ENCODE results near the gene TUBA8.

DNA sequence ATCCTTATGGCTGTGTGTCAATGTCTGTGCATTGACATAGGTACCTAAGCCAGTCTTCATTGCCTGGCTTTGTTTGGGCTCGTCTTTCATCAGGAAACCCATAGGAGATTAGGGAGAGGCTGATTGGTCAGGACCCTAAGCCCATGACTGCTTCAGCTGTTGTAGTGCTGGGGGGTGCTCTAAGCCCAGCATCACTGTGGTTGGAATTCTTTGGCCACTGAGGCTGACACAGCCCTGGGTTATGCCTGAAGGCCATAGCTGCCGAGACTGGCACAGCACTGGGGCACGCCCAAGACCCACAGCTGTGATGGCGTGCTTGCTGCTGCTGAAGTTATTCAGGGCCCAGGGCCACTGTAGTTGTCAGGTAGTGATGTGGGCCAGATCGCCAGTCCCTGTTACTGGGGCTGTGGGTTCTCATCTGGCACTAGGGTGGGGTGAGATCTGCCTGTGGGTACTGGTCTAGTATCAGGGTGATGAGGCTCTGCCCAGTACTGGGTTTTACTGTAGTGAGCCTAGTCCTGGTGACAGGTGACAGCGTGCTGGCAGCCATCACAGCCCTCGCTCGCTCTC is 44.3 kb downstream of the TUBA8 start:
- TF ChIP-seq, protein P1, sequence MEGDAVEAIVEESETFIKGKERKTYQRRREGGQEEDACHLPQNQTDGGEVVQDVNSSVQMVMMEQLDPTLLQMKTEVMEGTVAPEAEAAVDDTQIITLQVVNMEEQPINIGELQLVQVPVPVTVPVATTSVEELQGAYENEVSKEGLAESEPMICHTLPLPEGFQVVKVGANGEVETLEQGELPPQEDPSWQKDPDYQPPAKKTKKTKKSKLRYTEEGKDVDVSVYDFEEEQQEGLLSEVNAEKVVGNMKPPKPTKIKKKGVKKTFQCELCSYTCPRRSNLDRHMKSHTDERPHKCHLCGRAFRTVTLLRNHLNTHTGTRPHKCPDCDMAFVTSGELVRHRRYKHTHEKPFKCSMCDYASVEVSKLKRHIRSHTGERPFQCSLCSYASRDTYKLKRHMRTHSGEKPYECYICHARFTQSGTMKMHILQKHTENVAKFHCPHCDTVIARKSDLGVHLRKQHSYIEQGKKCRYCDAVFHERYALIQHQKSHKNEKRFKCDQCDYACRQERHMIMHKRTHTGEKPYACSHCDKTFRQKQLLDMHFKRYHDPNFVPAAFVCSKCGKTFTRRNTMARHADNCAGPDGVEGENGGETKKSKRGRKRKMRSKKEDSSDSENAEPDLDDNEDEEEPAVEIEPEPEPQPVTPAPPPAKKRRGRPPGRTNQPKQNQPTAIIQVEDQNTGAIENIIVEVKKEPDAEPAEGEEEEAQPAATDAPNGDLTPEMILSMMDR (IDR thresholded peaks at IDR 0.05): no peak
- no peak for TF ChIP-seq POLR2A (IDR thresholded peaks at IDR 0.05)
- no peak for TF ChIP-seq POLR2AphosphoS5 (IDR thresholded peaks at IDR 0.05)
